ENCODE data around the gene EIF4G3.

DNA sequence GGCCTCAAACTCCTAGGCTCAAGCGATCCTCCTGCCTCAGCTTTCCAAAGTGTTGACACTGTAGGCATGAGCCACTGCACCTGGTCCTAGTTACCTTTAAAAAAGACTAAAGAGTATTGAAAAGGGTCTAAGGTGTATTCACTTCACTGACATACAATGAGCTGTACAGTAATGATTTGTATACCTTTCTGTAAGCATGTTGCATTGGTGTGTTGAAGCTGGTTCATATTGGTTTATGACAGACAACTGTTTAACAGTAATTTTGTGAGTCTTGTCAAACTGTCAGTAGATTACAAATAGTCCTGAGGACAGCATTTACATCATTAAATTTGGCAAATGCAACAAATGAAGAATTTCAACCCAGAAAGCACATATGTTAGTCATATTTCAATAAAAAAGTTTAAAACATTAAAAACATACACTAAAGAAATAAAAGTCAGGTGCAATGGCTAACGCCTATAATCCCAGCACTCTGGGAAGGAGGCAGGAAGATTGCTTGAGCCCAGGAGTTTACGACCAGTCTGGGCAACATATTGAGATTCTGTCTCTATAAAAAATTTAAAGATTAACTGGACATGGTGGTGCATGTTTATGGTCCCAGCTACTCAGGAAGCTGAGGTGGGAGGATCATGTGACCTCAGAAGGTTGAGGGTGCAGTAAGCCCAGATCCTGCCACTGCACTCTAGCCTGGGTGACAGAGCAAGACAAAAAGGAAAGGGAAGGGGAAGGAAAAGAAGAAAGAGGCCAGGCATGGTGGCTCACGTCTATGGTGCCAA, 301.3 kb downstream of the EIF4G3 start:
- TF ChIP-seq POLR2AphosphoS5 (IDR thresholded peaks at IDR 0.05; ENCODE audit: low read depth, low read length) = no peak
- no peak for TF ChIP-seq TAF1 (IDR thresholded peaks at IDR 0.05; ENCODE audit: borderline replicate concordance, insufficient read depth, low read length)
